ENCODE results near the gene BUD13. TPM values are rescaled to one million over a fixed set of nuclear protein-coding genes. Genes with fewer than 3 reads are reported as not detected.

BUD13 gene, protein sequence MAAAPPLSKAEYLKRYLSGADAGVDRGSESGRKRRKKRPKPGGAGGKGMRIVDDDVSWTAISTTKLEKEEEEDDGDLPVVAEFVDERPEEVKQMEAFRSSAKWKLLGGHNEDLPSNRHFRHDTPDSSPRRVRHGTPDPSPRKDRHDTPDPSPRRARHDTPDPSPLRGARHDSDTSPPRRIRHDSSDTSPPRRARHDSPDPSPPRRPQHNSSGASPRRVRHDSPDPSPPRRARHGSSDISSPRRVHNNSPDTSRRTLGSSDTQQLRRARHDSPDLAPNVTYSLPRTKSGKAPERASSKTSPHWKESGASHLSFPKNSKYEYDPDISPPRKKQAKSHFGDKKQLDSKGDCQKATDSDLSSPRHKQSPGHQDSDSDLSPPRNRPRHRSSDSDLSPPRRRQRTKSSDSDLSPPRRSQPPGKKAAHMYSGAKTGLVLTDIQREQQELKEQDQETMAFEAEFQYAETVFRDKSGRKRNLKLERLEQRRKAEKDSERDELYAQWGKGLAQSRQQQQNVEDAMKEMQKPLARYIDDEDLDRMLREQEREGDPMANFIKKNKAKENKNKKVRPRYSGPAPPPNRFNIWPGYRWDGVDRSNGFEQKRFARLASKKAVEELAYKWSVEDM
- 10.3 and 22.9 TPM in 2 replicates for total RNA-seq

DNA sequence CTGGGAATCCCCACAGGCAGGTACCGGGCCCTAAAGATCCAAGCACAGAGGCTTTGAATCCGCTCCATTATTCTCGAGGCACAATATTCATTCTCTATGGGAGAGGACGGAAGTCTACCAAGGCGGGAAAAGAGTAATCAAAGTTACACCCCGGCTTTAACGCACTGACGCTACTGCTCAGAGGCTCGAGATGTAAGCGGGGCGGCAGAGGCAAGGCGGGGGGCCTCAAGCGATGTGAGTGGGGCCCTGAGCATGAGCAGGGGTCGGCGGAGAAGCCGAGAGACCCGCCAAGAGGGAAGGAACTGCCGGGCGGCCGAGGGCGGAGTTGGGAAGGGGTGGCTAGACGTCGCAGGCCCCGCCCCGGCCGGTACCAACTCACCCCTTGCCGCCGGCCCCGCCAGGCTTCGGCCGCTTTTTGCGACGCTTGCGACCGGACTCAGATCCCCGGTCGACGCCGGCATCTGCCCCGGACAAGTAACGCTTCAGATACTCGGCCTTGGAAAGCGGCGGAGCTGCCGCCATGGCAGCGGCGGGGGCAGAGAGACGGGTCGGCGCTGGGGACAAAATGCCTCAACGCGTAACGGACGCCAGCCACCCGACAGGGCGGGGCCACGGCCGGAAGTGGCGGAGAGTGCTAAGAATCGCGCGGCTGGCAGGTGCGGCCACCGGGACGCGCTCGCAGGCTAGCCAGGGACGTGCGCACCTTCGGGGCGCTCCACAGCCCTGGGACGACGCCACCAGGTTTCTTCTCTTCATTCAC, at the start of gene BUD13:
Gene BUD13 (minus strand): TSS at position 545 of the 760 bp plus-strand sequence. CDS start 23 bp downstream, at position 522.

DNA sequence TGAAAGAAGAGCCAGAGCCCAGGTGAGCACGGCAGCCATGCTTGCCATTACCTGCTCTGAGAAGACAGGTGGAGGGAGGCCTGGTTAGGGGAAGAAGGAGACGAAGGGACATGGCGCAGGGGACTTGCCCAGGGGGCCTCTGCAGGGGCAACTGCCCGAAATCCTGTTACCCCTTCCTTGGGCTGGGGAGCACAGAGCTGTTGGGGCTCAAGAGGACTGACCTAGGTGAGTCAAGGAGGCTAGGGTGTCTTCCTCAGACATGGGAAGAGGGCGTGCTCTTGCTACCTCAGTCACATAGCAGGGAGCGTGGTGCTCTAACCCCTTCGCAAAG, 19.0 kb upstream of the BUD13 start, which contains the start of gene APOA5:
Gene APOA5 (minus strand): TSS at position 67 of the 331 bp plus-strand sequence. CDS start 19 bp downstream, at position 48.

DNA sequence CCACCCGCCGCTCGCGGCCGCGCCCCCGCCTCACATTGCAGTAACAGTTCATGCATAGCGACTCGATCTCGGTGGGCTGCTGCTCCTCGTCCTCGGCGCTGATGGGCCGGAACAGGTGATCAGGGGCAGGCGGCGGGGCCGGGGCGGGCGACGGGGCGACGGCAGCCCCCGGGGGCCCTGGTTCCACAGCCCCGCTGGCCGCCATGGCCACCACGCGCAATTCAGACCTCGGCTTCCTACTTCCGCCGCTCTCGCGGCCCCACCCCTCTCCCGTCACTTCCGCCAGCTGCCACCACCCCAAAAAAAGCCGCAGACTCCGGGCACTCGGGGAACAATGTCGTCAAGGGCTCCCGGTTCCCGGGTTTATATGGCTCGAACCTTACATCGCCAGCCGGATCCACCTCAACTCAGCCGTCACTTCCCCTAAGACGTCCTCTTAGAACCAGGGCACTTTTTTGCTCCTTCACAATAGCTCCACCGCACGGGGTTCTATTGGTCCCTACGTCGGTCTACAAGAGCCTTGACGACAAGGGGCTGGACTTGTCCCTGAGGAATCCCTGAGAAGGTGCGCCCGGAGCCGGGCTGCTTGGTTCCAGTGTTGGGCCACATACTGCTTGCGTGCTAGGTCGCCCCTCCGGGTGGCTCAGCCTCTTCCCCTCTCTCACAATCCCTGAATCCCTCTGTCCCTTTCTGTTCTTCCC, 15.1 kb upstream of the BUD13 start, which contains the start of gene ZPR1:
Gene ZPR1 (minus strand): TSS at position 238 of the 701 bp plus-strand sequence. CDS start 33 bp downstream, at position 205.

Other genes with a start within 250 kb of the BUD13 start
- 43.5 and 54.4 TPM in 2 replicates for gene ZPR1, start 15.0 kb upstream of the BUD13 start, total RNA-seq
- gene APOA5, start 18.9 kb upstream of the BUD13 start, total RNA-seq: not detected in 2 replicates
- not detected in 2 replicates for gene APOA4, start 50.3 kb upstream of the BUD13 start, total RNA-seq
- not detected in 2 replicates for gene APOC3, start 56.9 kb upstream of the BUD13 start, total RNA-seq
- gene APOA1, start 64.6 kb upstream of the BUD13 start, total RNA-seq: not detected in 2 replicates

Data from placental pericyte (primary cell).